K562 (cell line): ENCODE data around the gene MYL12B. TPM values are rescaled to one million over a fixed set of nuclear protein-coding genes. Genes with fewer than 3 reads are reported as not detected.
A peak's percentile ranks its signal among the peaks of the same experiment; 100 is the strongest.

ENCODE experiments used
- BACH1 ChIP-seq: fragments of 200-800 bp; sonication (Bioruptor generic); IDR thresholded peaks from 2 replicates; pipeline ENCODE4 v1.6.1; 2016; ENCODE audit warnings: missing genetic modification characterization, missing compliant biosample characterization
- CBX2 ChIP-seq: fragments of 200-600 bp; sonication (generic); IDR thresholded peaks from one replicate; pipeline ENCODE4 v1.6.1; 2012; ENCODE audit warnings: mild to moderate bottlenecking, low read length, inconsistent platforms; ENCODE audit not compliant: insufficient read depth, poor library complexity, severe bottlenecking
- EGR1 ChIP-seq: fragments of 450-650 bp; conservative IDR thresholded peaks from 2 replicates; pipeline ENCODE4 v1.6.1; 2017; ENCODE audit warnings: mild to moderate bottlenecking
- ETV5 ChIP-seq: sonication (generic); formaldehyde crosslinking; IDR thresholded peaks from 2 replicates; pipeline ENCODE4 v1.4.0; 2020; ENCODE audit warnings: low read depth, mild to moderate bottlenecking, missing genetic modification reagents
- KLF13 ChIP-seq: fragments of 450-650 bp; IDR thresholded peaks from 2 replicates; pipeline ENCODE4 v1.6.1; 2016; ENCODE audit warnings: missing genetic modification characterization, low read depth, mild to moderate bottlenecking, missing compliant biosample characterization, moderate library complexity, borderline replicate concordance
- MCM5 ChIP-seq: fragments of 450-650 bp; IDR thresholded peaks from 2 replicates; pipeline ENCODE4 v1.6.1; 2016; ENCODE audit warnings: low read depth
- PHTF2 ChIP-seq: fragments of 250-450 bp; sonication (Bioruptor Pico); IDR thresholded peaks from 2 replicates; pipeline ENCODE4 v1.5.0; 2021; ENCODE audit warnings: mild to moderate bottlenecking
- POLR2G ChIP-seq: fragments of 200-400 bp; formaldehyde crosslinking; IDR thresholded peaks from 2 replicates; pipeline ENCODE4 v1.6.1; 2017; ENCODE audit warnings: low read depth, mild to moderate bottlenecking, antibody characterized with exemption, low read length, moderate library complexity
- RAD51 ChIP-seq: fragments of 450-650 bp; IDR thresholded peaks from 2 replicates; pipeline ENCODE4 v1.7.1; 2016; ENCODE audit warnings: low read depth, mild to moderate bottlenecking, borderline replicate concordance
- RHOXF2B ChIP-seq: fragments of 250-450 bp; sonication (Bioruptor Pico); conservative IDR thresholded peaks from 2 replicates; pipeline ENCODE4 v1.5.1; 2021
- SIX5 ChIP-seq, 2 experiments: IDR thresholded peaks; 2 replicates each; pipeline ENCODE4 v1.6.1; 2011; ENCODE audit warnings: low read length in 2 of 2, borderline replicate concordance in 1 of 2, low read depth in 1 of 2, mild to moderate bottlenecking in 1 of 2, moderate library complexity in 1 of 2; ENCODE audit not compliant: insufficient read depth in 1 of 2
- TBP ChIP-seq: optimal IDR thresholded peaks from 2 replicates; pipeline ENCODE3; 2011; ENCODE audit warnings: low read depth, low read length, improper control_type of control experiment
- TOE1 ChIP-seq, 2 experiments: fragments of 450-650 bp in 1 of 2; sonication (generic) in 1 of 2; formaldehyde crosslinking in 1 of 2; IDR thresholded peaks; 2 replicates each; pipeline versions ENCODE4 v1.7.1 to v1.8.0; 2016 to 2022; ENCODE audit warnings: borderline replicate concordance in 2 of 2, mild to moderate bottlenecking in 2 of 2, antibody characterized with exemption in 1 of 2, inconsistent platforms in 1 of 2, low read depth in 1 of 2, missing genetic modification reagents in 1 of 2, moderate library complexity in 1 of 2
- TSC22D4 ChIP-seq: fragments of 450-650 bp; IDR thresholded peaks from 2 replicates; pipeline ENCODE4 v1.6.1; 2016; ENCODE audit warnings: missing genetic modification characterization, missing biosample characterization, control low read depth
- WHSC1 ChIP-seq: IDR thresholded peaks from one replicate; pipeline ENCODE4 v1.6.1; 2012; ENCODE audit warnings: low read length, control low read depth, inconsistent platforms
- ZNF175 ChIP-seq: fragments of 200-800 bp; sonication (Bioruptor generic); IDR thresholded peaks from 2 replicates; pipeline ENCODE4 v1.6.1; 2016; ENCODE audit warnings: low read depth, mild to moderate bottlenecking, missing genetic modification characterization, missing compliant biosample characterization
- ZNF445 ChIP-seq: fragments of 250-450 bp; sonication (Bioruptor Pico); IDR thresholded peaks from 2 replicates; pipeline ENCODE4 v1.4.0; 2020; ENCODE audit warnings: low read depth, mild to moderate bottlenecking, moderate library complexity
- ZSCAN29 ChIP-seq: fragments of 450-650 bp; IDR thresholded peaks from 2 replicates; pipeline ENCODE4 v1.6.1; 2017
- polyA plus RNA-seq, 8 experiments: library from polyadenylated mRNA; depleted of rRNA in 4 of 8; stranded (reverse) in 5 of 8; unstranded in 3 of 8; fragments of >200 nt; fragmentation: Nextera tagmentation in 2 of 8; fragmentation: Illumina TruSeq in 1 of 8; extraction: Ambion mirVana in 2 of 8; extraction: Trizol in 1 of 8; gene quantifications; 2 replicates each; pipeline versions ENCODE4 v1.2.1 to v1.2.3, GENCODE V29; 2011 to 2014; ENCODE audit warnings: inconsistent platforms in 1 of 8, missing spikeins in 1 of 8
- total RNA-seq, 7 experiments: library from RNA; depleted of rRNA in 6 of 7; stranded (reverse); fragments of >200 nt in 6 of 7; fragmentation: Illumina TruSeq in 2 of 7; extraction: Trizol in 2 of 7; gene quantifications; 2 replicates each; pipeline versions ENCODE4 v1.2.1 to v1.2.3, GENCODE V29; 2011 to 2021; ENCODE audit warnings: low replicate concordance in 1 of 7
- TF ChIP-seq, protein P1 (sequence below): IDR thresholded peaks from 2 replicates; pipeline ENCODE4 v1.6.1; 2012; ENCODE audit warnings: low read depth, low read length, improper control_type of control experiment, borderline replicate concordance
- TF ChIP-seq, protein P2 (sequence below): fragments of 450-650 bp; formaldehyde crosslinking; IDR thresholded peaks from 2 replicates; pipeline ENCODE4 v1.4.0; 2020; ENCODE audit warnings: mild to moderate bottlenecking
- TF ChIP-seq, protein P3 (sequence below): sonication (generic); formaldehyde crosslinking; IDR thresholded peaks from 2 replicates; pipeline ENCODE4 v1.8.0; 2022; ENCODE audit warnings: mild to moderate bottlenecking, missing genetic modification reagents, borderline replicate concordance
- TF ChIP-seq, protein P4 (sequence below): sonication (generic); formaldehyde crosslinking; IDR thresholded peaks from 2 replicates; pipeline ENCODE4 v1.8.0; 2022; ENCODE audit warnings: mild to moderate bottlenecking, missing genetic modification reagents

MYL12B gene
- total and polyA plus RNA-seq, 9 of the 15 experiments (the other 6 are each of a cell fraction or from before 2014, with no cell fraction given) = 220 to 995 (median 463) TPM

DNA sequence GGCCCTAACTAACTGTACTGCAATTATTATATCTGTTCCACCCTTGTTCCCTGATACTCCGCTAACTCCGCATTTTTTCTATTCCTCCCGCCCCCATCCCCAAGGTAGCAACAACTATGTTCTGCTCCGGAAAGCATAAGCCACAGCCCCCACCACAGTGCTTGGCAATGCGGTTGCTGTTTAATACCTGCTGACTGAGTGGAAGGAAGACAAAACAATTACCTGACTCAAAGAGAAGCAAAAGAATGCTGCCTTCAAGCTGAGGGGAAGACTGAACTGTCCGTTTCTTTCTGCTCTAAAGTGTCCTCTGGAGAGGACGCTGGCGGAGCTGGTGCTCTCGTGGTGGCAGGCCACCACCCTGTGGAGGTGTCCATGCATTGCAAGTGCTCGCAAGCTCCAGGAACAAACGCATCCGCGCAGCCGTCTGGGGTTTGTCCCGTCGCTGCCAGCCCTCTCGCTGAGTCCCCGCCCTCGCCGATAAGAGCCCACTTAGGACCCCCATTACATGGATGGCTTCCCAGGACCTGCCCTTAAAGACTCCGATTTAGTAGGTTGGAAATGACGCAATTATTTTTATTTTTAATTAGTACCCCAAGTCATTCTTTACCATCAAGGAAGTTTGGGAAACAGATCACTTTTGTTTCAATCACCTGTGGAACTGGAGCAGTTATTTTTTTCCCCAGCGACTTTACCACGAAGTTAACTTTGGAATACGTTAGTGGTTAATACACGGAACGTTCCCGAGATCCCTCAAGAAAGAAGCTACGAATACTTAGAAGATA, 15.9 kb upstream of the MYL12B start (continued):
- TF ChIP-seq, protein P1, sequence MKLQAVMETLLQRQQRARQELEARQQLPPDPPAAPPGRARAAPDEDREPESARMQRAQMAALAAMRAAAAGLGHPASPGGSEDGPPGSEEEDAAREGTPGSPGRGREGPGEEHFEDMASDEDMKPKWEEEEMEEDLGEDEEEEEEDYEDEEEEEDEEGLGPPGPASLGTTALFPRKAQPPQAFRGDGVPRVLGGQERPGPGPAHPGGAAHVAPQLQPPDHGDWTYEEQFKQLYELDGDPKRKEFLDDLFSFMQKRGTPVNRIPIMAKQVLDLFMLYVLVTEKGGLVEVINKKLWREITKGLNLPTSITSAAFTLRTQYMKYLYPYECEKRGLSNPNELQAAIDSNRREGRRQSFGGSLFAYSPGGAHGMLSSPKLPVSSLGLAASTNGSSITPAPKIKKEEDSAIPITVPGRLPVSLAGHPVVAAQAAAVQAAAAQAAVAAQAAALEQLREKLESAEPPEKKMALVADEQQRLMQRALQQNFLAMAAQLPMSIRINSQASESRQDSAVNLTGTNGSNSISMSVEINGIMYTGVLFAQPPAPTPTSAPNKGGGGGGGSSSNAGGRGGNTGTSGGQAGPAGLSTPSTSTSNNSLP = peak; percentile 62; the same call in 1 of the 2 replicates
- TF ChIP-seq TBP (peak; percentile 62), SIX5 (IDR thresholded peaks at IDR 0.05; ENCODE audit: borderline replicate concordance in 1 of 2, insufficient read depth in 1 of 2, low read depth in 1 of 2, low read length in 2 of 2) (no peak), MCM5 (no peak), ZNF175 (0 out of 2 replicates have a peak, but pooled peaks have one; percentile 51), RAD51 (no peak), TOE1 (IDR thresholded peaks at IDR 0.05; ENCODE audit: borderline replicate concordance) (no peak), TOE1 (CRISPR knock-in tag; IDR thresholded peaks at IDR 0.05; ENCODE audit: borderline replicate concordance, low read depth) (no peak), EGR1 (no peak), ZNF445 (no peak), RHOXF2B (no peak), BACH1 (tag) (peak; percentile 54; the same call in 1 of the 2 replicates), PHTF2 (CRISPR knock-in tag) (no peak), ETV5 (CRISPR knock-in tag) (peak; percentile 31; the same call in 1 of the 2 replicates), KLF13 (peak; percentile 62; the same call in 1 of the 2 replicates), ZSCAN29 (peak; percentile 91), WHSC1 (no peak), TSC22D4 (tag) (no peak), CBX2 (no peak), POLR2G (peak; percentile 86)
- TF ChIP-seq, protein P2, sequence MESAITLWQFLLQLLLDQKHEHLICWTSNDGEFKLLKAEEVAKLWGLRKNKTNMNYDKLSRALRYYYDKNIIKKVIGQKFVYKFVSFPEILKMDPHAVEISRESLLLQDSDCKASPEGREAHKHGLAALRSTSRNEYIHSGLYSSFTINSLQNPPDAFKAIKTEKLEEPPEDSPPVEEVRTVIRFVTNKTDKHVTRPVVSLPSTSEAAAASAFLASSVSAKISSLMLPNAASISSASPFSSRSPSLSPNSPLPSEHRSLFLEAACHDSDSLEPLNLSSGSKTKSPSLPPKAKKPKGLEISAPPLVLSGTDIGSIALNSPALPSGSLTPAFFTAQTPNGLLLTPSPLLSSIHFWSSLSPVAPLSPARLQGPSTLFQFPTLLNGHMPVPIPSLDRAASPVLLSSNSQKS (CRISPR knock-in tag) = no peak
- TF ChIP-seq, protein P3, sequence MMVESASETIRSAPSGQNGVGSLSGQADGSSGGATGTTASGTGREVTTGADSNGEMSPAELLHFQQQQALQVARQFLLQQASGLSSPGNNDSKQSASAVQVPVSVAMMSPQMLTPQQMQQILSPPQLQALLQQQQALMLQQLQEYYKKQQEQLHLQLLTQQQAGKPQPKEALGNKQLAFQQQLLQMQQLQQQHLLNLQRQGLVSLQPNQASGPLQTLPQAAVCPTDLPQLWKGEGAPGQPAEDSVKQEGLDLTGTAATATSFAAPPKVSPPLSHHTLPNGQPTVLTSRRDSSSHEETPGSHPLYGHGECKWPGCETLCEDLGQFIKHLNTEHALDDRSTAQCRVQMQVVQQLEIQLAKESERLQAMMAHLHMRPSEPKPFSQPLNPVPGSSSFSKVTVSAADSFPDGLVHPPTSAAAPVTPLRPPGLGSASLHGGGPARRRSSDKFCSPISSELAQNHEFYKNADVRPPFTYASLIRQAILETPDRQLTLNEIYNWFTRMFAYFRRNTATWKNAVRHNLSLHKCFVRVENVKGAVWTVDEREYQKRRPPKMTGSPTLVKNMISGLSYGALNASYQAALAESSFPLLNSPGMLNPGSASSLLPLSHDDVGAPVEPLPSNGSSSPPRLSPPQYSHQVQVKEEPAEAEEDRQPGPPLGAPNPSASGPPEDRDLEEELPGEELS = no peak
- TF ChIP-seq, protein P4, sequence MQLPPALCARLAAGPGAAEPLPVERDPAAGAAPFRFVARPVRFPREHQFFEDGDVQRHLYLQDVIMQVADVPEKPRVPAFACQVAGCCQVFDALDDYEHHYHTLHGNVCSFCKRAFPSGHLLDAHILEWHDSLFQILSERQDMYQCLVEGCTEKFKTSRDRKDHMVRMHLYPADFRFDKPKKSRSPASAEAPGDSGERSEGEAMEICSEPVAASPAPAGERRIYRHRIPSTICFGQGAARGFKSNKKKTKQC (CRISPR knock-in tag) = peak; percentile 78; the same call in 1 of the 2 replicates
